GM19099 (cell line): ENCODE measurements around the gene FYN.

Experiments
- POLR2A ChIP-seq: IDR thresholded peaks from 3 replicates; pipeline ENCODE4 v1.6.1; 2011; ENCODE audit warnings: low read depth; ENCODE audit not compliant: insufficient read length; ENCODE audit errors: extremely low read depth

The FYN gene

DNA sequence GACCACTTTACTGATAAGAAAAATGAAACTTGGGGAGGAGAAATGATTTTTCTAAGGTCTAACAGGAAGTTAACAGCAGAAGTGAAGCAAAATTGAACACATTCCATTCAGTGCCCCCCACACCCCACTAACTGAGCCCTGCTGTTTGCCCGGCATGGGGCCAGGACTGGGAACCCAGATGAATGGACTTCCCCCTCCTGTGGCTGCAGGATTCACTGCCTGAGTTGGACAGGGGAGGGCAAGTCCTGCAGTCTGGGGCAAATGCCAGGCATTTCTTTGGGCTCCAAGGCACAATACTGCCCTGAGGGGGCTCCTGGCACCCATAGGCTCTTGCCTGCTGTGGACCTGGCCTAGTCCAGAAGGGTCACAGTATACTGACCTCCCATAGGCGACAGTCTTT, 28.3 kb downstream of the FYN start:
- TF ChIP-seq POLR2A, result no peak

DNA sequence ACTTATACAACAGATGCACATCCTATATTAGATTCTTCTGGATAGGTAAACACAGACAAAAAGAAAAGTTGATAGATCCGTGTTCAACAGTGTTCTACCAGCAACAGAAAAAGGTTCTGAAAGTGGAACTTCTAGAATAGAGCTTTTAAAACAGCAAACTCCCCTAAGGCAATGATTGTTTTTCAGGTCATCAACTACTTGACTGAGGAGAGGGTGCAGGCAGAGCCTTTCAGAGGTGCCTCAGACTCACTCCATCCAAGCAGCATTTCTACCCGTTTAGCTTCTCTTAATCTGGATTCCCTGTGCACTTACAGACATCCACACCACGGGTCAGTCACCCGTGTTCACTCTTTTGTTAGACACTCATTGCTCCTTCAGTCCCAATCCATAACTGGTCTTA, 28.9 kb downstream of the FYN start:
- no peak for TF ChIP-seq POLR2A

DNA sequence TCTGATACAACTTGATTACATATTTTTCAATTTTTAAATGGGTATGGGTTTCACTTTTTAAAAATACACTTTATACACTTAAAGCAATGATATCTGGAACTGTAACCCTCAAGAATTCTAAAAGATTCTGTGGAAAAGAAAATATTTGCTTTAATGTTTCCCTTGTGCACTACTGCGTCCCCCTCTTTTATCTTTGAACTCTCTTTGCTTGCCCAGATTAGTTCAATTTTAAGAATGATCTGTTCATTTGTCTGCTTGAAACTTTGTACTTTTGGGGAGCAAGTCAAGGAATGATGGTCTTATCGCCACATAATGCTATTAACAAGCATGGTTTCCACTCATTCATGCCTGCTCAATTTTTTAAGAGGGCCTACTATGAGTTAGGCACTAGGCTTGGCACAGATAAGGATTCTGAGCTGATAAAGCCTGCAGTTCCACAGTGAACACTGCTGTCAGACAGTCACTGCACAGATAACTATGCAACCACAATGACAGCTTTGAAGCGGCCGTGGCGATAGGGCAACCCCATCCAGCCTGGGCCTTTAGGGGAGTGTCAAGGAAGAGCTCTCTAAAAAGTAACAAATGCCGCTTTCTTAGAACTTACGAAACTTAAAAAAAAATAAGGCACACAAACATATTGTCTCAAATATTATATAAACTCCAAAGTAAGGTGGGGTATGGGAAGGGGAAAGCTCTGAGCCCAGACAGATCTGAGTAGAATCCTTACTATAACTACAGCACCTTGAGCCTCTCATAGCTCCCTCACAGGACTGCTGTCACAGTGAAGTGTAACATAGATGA, 29.7 kb downstream of the FYN start:
- no peak for TF ChIP-seq POLR2A

DNA sequence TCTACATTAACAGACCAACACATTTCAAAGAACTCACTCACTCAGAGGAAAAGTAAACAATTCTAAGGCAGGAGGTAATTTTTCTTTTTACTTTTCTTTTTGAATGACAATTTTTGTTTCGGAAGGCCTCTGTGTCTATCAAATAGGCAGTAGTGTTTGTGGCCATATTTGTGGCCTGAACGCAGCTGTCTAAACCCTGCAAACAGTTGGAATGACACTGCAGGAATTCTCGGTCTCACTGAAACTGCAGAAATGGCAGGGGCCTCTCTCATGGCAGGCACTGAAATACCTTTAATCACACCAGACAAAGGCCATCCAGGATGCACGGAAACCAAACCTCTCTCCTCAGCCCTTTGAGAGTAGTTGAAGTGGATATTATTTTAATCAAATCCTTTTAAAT, 30.4 kb downstream of the FYN start:
- TF ChIP-seq POLR2A, result no peak

DNA sequence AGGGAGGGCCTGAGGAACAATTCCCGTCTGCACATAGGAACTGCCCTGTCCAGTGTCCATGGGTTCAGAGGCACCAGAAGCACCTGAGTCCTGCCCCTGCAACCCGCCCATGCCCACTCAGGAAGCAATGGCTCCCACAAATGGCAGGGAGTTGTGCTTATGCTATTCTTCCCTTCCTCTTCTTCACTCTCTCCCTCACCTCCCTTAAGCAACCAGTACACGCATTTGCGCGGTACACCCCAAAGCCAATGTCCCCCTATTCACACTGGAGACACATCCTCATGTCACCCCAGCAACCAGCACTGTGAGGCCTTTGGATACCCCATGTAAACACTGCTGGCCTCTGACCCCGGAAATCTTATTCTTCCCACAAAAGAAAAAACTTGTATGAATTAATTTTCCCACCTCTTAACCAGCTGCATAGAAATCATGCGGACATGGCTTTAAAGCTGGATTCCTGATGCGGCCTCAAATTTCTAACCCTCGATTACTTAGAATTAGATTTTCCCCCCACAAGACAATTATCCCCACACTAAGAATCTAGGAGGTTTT, 30.9 kb downstream of the FYN start:
- no peak for TF ChIP-seq POLR2A

DNA sequence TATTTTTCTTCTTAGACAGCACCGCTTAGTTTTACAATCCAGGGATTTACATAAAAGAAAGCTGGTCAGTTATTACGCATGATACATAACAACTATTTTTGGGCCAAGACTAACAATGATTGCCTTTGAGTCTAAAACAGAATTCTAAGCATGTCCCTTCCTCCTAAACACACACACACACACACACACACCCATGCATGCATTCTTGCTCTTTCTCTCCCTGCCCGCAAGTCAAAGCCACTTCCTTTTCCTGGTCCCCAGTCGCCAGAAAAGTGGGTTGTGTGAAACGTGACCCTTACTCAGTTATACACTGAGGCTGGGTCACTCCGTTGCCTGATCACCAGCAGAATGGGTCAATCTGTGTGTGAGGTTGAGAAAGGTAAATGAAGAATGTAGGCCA, 31.4 kb downstream of the FYN start:
- TF ChIP-seq POLR2A, result no peak

DNA sequence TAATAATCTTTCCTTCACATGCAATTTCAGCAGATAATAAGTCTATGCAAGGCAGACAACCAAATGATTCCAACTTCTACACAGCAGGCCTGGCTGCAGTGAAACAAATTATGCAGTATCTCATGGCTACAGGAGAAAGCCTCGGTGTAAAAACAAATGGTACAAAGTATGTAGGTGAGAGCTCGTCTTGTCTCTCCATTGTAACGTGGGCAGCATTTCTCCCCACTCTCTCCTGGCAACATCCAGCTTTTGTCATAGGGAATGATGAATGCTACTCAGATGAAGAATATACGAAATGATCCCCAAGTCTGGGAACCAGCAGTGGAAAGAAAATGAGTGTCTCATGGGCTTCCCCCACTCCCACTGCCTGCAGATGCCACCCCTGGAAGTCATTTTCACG, 32.4 kb downstream of the FYN start:
- TF ChIP-seq POLR2A, result no peak

DNA sequence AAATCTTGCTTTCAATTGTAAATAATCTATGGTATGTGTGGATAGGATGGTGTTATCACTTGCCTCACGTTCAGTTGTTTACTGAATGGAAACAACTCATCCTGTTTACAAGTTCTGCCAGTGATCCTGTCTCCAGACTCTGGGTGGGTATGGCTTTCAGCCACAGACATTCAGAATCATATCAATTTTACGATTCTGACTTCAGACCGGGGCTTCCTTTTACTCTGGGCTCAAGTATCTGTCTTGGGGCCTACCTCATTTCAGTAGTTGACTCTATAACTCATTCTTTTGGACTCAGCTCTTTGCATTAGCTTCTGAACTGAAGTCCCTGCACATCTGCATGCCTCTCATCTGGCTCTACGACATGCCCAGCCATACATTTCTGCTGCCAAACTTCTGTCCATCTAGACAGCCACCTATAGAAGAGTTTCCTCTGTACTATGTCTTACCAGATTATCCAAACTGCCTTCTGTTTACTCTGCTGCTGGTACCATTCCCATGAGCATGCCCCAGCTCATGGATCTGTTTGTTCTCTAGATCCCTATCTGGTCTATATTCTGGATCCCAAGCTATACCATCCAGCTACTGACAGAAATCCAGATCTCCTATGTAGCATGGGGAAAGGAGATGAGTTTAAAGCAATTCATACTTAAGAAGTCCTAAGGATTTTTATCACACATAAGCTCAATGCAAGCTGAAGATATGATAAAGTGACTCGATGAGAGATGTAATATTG, 34.3 kb downstream of the FYN start:
- TF ChIP-seq POLR2A, result no peak

DNA sequence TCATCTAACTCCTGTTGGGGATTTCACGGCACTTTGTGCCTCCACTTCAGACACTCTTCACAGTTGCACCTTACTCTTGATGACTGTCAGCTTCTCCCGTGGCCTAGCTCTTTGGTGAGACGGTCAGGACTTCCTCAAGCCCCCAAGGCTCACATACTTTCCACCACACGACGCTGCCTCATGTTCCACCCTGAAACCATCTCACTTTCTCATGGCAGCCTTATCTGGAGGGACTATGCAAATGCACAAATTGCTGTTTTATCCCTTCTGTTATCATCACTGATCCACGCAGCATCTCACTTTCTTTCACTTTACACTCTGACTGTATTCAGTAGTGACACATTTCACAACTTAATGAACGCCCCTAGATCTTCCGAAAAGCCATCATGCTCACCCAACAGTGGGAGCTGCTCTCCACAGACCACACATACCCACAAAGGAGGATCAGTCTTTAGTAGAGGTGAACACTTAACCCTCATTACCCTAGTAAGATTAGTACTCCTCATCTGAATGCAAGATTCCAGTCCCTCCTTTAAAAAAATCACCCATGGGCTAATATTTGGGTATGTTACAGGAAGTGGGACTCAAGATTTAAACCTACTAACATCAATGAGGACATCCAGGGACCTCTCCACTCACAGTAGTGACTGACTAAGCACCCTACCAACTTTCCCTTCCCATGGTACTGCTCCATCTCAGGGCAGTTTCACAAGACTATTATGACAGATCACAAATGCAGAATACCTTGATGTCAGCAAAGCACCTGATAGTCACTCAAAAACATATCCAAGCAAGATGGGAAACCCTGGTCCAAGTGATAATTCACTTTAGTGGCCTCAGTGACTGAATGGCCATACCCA, 35.4 kb downstream of the FYN start:
- TF ChIP-seq POLR2A, result no peak

DNA sequence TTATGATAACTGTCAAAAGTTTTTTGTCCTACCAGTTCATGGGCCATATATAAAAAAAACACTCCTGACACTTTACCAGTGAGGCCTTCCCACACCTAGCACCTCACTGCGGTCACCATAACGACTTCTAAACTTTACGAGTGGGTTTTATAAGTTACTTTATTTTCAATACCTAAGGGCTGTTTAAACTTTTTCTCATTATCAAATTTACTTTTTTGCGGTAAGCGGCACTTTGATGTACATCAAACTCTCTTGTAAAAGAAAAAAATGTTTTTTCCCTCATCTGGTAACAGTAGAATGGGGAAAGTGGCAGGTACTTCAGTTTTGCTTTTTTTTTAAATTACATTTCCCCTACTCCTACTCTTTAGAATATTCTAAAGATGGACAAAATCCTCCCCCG, 36.2 kb downstream of the FYN start:
- no peak for TF ChIP-seq POLR2A

DNA sequence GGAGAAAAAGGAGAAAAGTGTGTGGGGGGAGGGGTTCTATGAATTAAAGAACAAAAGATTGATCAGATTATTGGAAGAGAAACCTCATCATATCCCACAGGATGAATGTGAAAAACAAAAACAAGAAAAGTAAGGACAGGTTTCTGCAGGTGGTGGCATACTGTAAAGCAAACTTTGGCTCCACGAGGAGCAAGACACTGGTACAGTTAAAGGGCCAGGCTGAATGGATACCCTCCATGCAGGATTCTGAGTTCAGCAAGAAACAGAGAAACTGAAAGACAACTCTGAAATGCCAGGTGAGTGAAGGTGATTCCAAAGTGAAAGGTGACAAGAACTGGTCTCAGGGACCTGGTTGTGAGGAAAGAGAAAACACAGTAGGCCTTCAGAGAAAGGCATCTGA, 37.4 kb downstream of the FYN start:
- no peak for TF ChIP-seq POLR2A

DNA sequence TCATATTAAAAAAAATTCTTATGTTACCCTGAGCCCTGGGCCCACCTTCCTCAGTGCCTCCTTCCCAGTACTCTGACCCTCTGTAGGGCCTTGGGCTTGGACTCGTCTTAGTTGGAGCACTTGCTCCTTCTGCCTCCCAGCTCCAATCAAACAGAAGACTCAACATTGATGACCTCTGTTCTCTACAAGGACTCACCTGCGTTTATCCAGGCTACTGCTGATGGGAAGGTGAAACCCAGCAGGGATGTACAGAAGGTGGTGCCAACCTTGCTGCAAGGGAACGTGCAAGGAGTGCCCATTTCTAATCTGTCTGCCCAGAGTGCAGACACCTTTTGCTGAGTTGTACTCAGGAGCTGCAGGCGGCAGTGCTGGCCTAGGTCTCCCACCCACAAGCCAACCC, 38.9 kb downstream of the FYN start:
- no peak for TF ChIP-seq POLR2A

DNA sequence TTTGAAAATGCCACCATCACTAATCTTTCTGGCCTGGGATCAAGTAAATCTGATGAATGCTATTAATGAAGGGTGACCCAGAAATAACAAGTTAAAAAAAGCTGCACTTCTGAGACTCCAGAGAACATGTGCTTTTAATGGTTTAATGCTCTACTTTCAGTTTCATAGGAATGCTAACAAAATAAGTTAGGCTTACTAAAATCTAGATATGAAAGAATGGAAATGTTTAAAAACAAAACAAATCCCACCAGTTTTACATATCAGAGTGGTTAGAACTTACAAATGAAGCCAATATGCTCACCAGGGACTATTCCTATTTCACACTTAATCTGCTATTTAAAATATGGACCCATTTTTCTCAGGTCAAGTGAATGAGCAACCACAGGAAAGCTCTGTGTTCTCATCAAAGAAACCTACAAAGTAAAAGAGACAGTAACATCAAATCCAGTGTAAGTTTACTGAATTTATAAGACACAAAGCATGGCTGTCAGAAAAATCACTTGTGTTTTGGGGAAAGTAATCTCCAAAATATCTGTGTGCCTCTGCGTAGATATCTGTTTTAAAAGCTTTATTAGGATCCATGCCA, 40.3 kb downstream of the FYN start:
- TF ChIP-seq POLR2A, result no peak

DNA sequence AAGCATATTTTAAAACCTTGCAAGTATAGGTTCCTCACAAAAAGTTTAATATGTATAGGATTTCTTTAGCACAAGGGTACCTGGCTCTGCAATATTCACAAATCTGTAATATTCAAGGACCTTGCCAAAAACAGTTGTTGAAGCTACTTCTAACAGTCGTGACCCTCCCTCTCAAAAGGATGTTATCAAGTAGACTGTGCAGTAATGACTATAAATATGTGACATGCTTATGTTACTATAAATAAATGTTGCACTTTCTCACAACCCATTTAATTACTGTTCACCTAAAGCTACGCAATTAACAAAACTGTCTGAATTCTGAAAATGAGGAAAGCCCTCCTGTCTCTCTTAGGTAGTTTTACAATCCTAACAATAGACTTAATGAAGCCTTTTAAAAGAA, 41.8 kb downstream of the FYN start:
- no peak for TF ChIP-seq POLR2A

DNA sequence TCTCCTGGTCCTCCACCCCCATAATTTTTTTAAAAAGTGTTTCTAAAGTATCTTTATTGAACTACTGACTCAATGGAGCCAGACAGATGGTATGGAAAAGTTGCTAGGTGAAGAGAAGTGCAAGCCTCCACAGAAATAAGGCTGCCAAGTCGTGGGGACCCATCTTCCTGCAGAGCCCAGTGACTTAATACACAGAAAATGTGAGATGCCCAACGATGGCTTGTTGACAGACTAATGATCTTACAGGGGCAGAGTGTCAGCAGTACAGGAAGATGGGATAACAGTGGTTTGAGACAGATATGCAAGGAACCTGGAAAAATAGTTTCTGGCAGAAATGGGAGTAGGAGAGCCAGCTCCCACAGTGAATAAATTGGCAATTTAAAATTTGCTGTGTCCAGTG, 43.3 kb downstream of the FYN start:
- no peak for TF ChIP-seq POLR2A
